Retina (tissue), 1 donor: ENCODE data around the gene LITAFD.
"Not testable (repeated sequence)": the region's sequence is repeated elsewhere in the genome, so short reads cannot be mapped to it uniquely, and the experiment has no call there.

Experiments
- DNase-seq: peaks from one replicate; pipeline ENCODE4 v3.0.0-alpha.2; 2016

The LITAFD gene

GRCh38 chr16:8858994-8859912 lies 22.9 kb upstream of the LITAFD start:
- no peak for DNase-seq

DNA sequence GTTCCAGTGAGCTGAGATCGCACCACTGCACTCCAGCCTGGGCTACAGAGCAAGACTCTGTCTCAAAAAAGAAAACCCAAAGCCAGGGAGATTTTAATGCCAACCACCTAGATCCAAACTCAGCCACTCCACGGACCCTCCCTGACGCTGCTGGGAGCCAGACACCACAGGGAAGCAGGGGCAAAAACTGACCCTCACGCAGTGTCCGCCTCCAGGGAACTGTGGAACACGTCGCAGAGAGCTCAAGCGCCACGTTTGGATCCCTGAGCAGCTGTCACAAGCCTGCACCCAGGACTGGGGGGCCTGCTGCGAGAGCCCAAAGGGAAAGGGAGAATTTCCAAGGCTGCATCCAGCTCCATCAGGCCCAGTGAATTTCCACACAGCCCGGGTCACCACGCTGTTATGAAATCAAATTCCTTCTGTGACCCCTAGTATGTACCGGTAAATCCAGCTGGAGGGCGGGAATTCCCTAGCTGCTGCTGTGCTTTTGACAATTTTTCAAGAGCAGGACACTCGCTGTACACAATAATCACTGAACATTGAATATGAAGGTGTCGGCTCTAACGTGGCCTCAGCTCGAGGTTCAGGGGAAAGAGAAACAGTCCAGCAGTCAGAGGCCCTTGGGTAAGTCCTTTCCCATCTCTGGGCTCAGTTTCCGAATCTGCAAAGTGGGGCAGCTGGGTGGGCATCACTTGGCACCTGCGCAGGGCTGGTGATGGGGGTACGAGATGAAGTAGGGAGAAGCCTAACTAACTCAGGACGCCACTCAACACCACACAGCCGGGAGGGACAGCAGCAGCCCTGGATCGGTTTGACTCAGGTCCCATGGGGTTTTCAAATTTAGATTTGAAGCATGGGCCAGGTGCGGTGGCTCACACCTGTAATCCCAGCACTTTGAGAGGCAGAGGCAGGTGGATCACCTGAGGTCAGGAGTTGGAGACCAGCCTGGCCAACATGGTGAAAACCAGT lies 22.0 kb upstream of the LITAFD start:
- no peak for DNase-seq

GRCh38 chr16:8861563-8862308 lies 20.4 kb upstream of the LITAFD start:
- no peak for DNase-seq

- no peak for DNase-seq
Measured at GRCh38 chr16:8862309-8863130, 19.6 kb upstream of the LITAFD start.

DNA sequence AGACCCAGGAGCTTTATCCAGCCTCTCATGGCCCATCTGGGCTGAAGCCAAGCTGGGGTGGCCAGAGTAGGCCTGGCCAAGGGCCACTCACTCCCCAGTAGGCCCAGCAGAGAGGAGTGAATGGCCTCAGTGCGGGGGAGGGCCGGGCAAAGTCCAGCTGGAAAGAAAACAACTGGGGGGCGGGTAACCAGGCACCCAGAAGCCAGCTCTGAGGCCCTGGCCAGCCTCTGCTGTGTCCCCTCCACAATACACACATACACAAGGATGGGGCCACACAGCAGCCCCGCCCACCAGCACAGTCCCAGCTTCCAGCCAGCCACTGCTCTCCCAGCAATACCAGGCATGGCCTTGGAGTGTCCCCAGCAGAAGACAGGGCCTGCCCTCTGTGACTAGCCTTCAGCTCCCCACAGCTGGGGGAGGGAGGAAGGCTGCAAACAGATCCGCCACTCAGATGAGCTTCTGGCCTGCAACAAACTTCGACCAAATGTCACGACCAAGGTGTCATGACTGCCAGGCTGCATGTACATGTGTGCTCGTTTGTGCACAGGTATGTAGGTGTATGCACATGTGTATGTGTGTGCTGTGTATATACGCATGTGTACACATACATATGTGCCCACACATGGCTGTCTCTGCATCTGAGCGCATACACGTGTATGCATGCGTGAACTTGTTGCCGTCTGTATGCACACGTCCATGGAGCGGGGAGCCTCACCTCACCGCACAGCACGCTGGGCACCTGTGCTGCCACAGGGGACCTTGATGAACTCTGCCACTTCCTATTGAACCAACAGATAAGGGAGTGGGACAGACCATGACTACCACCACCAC lies 18.3 kb upstream of the LITAFD start:
- no peak for DNase-seq

- DNase-seq: no peak
Measured at GRCh38 chr16:8864480-8865110, 17.6 kb upstream of the LITAFD start.

DNA sequence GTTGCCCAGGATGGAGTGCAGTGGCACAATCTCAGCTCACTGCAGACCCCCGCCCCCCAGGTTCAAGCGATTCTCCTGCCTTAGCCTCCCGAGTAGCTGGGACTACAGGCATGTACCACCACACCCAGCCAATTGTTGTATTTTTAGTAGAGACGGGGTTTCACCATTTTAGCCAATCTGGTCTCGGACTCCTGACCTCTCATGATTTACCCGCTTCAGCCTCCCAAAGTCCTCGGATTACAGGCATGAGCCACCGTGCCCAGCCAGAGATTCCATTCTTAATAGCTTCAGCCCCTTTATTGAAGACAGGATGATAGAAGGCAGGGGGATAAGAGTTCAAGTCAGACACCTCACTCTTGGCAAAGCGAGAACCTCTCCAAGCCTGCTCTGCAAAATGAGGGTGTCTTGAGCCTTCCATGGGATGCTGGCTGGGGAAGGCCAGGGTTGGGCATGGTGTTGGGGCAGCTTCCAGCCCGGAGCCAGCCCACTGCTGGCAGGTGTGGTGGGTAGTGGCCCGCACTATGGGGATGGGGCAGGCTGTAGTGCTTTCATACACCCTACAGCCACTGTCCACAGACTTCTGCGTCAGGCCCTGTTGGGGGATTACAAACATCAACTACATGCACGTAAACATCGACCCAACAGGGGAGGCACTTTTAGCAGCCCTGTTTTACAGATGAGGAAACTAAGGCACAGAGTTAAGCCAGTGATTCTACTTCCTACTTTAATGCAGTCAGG lies 16.8 kb upstream of the LITAFD start:
- DNase-seq: no peak

DNA sequence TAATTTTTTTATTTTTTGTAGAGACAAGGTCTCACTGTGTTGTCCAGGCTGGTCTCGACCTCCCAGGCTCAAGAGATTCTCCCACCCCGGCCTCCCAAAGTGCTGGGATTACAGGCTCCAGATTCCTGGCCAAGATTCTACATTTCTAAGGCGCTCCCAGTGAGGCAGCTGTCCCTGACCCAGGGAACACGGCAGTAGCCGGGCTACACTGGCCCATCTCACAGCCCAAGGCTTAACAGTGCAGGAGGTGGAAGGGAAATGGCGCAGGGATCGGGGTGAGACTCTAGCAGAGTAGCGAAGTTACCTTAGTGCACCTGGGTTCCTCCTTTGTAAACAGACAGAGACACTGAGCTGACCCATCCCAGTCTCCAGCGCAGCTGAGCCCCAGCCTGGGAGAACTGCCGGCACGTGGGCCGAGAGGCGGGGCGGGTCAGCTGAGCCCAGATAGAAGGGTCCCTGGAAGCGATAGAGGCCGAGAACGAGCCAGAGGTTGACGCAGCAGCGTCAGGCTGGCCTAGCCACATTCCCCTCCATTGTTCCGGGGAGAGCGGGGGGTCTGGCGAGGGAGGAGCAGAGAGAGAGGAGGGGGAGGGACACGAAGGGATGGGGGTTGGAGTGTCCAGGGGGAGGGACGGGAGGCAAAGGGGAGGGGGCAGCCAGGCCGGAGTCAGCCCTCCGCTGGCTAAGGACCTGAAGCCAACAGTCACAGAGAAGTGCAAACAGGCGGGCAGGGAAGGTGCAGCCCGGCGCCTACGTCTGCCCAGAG lies 15.8 kb upstream of the LITAFD start:
- peak; percentile 79 for DNase-seq

GRCh38 chr16:8866884-8867215 lies 15.3 kb upstream of the LITAFD start:
- peak; percentile 63 for DNase-seq

DNA sequence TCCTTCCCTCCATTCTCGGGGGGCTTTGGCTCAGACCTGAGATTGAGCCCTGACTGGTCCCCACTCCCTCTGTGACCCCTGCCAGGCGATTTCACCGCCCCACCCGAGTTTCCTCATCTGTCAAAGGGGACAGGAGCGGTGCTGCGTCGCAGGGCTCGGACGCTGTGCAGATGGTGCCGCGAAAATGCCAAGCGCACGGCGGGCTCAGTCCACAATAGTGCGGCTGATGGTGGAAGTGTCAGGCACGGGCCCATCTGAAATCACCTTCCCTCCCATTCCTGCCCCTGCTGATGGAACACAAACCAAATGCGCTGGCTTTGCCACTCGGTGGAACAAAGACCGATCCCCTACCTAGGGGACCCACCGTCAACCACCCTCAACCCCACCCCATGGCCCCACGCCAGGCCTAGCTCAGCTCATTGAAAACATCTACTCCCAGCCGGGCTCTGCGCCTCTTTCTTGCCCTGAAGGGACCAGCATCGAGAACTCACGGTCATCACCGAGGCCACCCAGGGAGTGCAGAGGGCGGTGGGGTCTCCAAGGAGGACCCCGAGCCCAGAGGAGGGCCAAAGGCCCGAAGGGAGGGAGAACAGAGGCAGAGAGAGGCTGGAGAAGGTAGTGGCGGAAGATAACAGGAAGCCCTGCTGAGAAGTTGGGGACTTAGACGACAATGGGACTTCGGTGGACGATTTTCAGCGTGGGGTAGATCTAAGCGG lies 14.8 kb upstream of the LITAFD start:
- peak; percentile 75 for DNase-seq

DNA sequence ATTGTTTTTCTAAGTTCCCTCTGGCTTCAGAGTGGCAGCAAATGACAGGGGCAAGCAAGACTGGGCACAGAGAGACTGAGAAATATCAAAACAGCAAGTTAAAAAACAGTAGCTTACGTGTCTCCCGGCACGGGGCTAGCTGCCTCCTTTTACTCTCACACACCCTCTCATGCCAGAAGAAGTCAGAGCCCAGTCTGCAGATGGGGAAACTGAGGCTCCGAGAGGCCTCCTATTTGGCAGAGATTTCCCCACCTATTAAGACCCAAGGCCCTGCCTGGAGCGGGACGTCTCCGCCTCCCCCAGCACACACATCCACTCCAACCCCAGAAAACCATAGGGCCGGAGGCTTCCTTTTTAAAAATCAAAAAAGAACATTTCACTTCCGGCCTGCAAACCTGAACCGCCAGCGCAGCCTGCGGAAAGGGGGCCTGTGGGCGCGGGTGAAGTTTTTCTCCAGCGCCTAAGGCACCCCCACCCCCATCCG lies 14.2 kb upstream of the LITAFD start:
- peak; percentile 64 for DNase-seq

GRCh38 chr16:8868416-8869211 lies 13.5 kb upstream of the LITAFD start, which contains the start of gene CARHSP1:
Gene CARHSP1 (minus strand): TSS chr16:8869006. CDS start chr16:8859328, 9,678 bp downstream.
- DNase-seq: peak; percentile 93

GRCh38 chr16:8869212-8869987 lies 12.8 kb upstream of the LITAFD start:
- peak; percentile 68 for DNase-seq

- DNase-seq: not testable (repeated sequence)
Measured at GRCh38 chr16:8869988-8870241, 12.2 kb upstream of the LITAFD start.

DNA sequence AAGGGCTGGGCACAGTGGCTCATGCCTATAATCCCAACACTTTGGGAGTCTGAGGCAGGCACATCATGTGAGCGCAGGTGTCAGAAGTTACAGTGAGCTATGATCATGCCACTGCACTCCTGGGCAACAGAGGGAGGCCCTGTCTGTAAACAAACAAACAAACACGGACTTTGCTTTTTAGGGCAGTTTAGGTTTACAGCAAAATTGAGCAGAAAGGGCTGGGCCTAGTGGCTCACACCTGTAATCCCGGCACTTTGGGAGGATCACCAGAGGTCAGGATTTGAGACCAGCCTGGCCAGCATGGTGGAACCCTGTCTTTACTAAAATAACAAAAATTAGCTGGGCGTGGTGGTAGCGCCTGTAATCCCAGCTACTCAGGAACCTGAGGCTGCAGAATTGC lies 10.1 kb upstream of the LITAFD start:
- DNase-seq: no peak
